ENCODE data around the gene SCYL2. TPM values are rescaled to one million over a fixed set of nuclear protein-coding genes. Genes with fewer than 3 reads are reported as not detected.

The SCYL2 gene
- total RNA-seq, 1 experiment from 2014 or later: 35.8 TPM

- Histone ChIP-seq H3K9me2 (replicated peaks; ENCODE audit: low read length) (no peaks in the 10 kb centered on the region), H3K27me3 (ENCODE audit: low read length) (no peaks in the 10 kb centered on the region), H3K9me3 (ENCODE audit: low read length) (no peaks in the 10 kb centered on the region), H3F3A (ENCODE audit: low read length, unreplicated experiment) (no peaks in the 10 kb centered on the region), H4K20me1 (ENCODE audit: low read length) (peaks cover 13% of the 10 kb centered on the region), H3K4me2 (ENCODE audit: low read length) (peak overlapping the region; percentile 90), H2AFZ (ENCODE audit: low read length) (peak overlapping the region; percentile 93), H3K9ac (ENCODE audit: low read length) (peak overlapping the region; percentile 87), H3K27ac (ENCODE audit: low read length) (no peak overlapping the region), H3K4me1 (ENCODE audit: insufficient read depth, low read length) (peaks cover 17% of the 10 kb centered on the region), H3K79me2 (ENCODE audit: low read length) (peaks cover 38% of the 10 kb centered on the region), H3K36me3 (ENCODE audit: low read depth, low read length) (no peaks in the 10 kb centered on the region), H3K4me3 (ENCODE audit: low read length) (peak overlapping the region; percentile 92)
- ATAC-seq (peak; percentile 0; the same call in 1 of the 2 replicates), DNase-seq (no peak)
- BruUV-seq (replicated peaks): TSS peak; percentile 85
- ChIA-PET CTCF (interaction anchor here (0.6 kb wide), 2 partner anchors 59 to 361 kb away, joined by 3 to 7 read pairs; no protein-coding TSS in a partner anchor), POLR2A (ENCODE audit: unreplicated experiment) (interaction anchor here (0.5 kb wide), 1 partner anchor 10 kb away, joined by 3 read pairs; no protein-coding TSS in a partner anchor)
- TF ChIP-seq CTCF (conservative IDR thresholded peaks at IDR 0.05; ENCODE audit: low read depth, low read length) (no peak), EZH2 (IDR thresholded peaks at IDR 0.05; ENCODE audit: low read length, unreplicated experiment) (no peak), EZH2phosphoT487 (IDR thresholded peaks at IDR 0.05; ENCODE audit: borderline replicate concordance, low read length) (no peak)
- intact Hi-C loops (cut with micrococcal nuclease): no loop called here
These were observed 1.0 kb upstream of the SCYL2 start for GRCh38 chr12:100265732-100266584.

- POLR2A ChIA-PET (ENCODE audit: unreplicated experiment): interaction anchor here (0.5 to 0.7 kb wide), 6 partner anchors 9 to 1911 kb away, joined by 3 to 34 read pairs (median 7); no protein-coding TSS in a partner anchor
- intact Hi-C loops (cut with micrococcal nuclease): no loop called here
- no peaks in the 10 kb centered on the region for H3K9me2 ChIP-seq (replicated peaks; ENCODE audit: low read length)
- peaks cover 17% of the 10 kb centered on the region for H3K4me1 ChIP-seq (ENCODE audit: insufficient read depth, low read length)
- no TSS peak for BruUV-seq (replicated peaks)
- H3F3A ChIP-seq (ENCODE audit: low read length, unreplicated experiment): no peaks in the 10 kb centered on the region
- peak overlapping the region; percentile 92 for H3K4me3 ChIP-seq (ENCODE audit: low read length)
- peak; percentile 82 for ATAC-seq
- peak overlapping the region; percentile 87 for H3K9ac ChIP-seq (ENCODE audit: low read length)
- peak overlapping the region; percentile 68 for H3K27ac ChIP-seq (ENCODE audit: low read length)
- H3K36me3 ChIP-seq (ENCODE audit: low read depth, low read length): no peaks in the 10 kb centered on the region
- TF ChIP-seq EZH2phosphoT487 (IDR thresholded peaks at IDR 0.05; ENCODE audit: borderline replicate concordance, low read length) (no peak), EZH2 (IDR thresholded peaks at IDR 0.05; ENCODE audit: low read length, unreplicated experiment) (no peak), CTCF (conservative IDR thresholded peaks at IDR 0.05; ENCODE audit: low read depth, low read length) (no peak)
- peaks cover 43% of the 10 kb centered on the region for H3K79me2 ChIP-seq (ENCODE audit: low read length)
- H3K9me3 ChIP-seq (ENCODE audit: low read length): no peaks in the 10 kb centered on the region
- CTCF ChIA-PET: interaction anchor here (0.6 kb wide), 1 partner anchor 361 kb away, joined by 7 read pairs; no protein-coding TSS in a partner anchor
- peaks cover 13% of the 10 kb centered on the region for H4K20me1 ChIP-seq (ENCODE audit: low read length)
- H2AFZ ChIP-seq (ENCODE audit: low read length): peak overlapping the region; percentile 93
- no peaks in the 10 kb centered on the region for H3K27me3 ChIP-seq (ENCODE audit: low read length)
- no peak for DNase-seq
- H3K4me2 ChIP-seq (ENCODE audit: low read length): peak overlapping the region; percentile 90
These were observed 467 bp upstream of the SCYL2 start for GRCh38 chr12:100266585-100266834.
